ENCODE data around the gene BRMS1L. TPM values are rescaled to one million over a fixed set of nuclear protein-coding genes. Genes with fewer than 3 reads are reported as not detected.

The BRMS1L gene
- total RNA-seq, 2 experiments from 2014 or later, result 4.5 to 5.7 TPM

DNA sequence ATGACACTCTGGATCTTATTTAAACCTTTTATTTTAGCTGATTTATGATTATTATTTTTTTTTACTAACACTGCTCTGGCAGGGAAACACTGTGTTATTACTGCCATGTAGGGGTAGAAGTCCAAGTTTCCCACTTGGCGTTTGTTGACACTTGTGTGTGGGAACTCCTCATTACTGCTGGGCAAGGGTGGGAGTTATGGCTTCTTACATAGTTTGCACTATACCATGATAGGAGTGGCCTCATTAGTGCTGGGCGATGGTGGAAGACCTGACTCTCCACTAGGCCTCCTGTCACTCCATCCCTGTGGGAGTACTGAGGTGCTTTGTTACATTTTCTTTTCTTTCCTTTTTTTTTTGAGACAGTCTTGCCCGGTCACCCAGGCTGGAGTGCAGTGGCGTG, 83.5 kb downstream of the BRMS1L start:
- POLR2A ChIA-PET, result interaction anchor here (0.6 kb wide), 1 partner anchor 84 kb away, joined by 3 read pairs; the partner anchor contains the start of gene BRMS1L
- intact Hi-C loops (cut with micrococcal nuclease; ENCODE audit: unreplicated experiment), result no loop called here
- Histone ChIP-seq H4K20me1 (ENCODE audit: insufficient read depth, low read length) (no peaks in the 10 kb centered on the region; the same call in 1 of the 2 replicates), H3K4me2 (ENCODE audit: low read length) (no peak overlapping the region), H3K4me3 (ENCODE audit: low read depth, low read length, poor library complexity, severe bottlenecking) (no peak overlapping the region), H3K79me2 (ENCODE audit: insufficient read depth, low read depth, low read length) (no peaks in the 10 kb centered on the region), H3K36me3 (ENCODE audit: insufficient read depth, low read length) (no peaks in the 10 kb centered on the region), H2AFZ (ENCODE audit: low read length) (no peak overlapping the region), H3K9me3 (ENCODE audit: low read length) (no peaks in the 10 kb centered on the region), H3K27ac (ENCODE audit: low read depth, low read length, poor library complexity, severe bottlenecking) (no peak overlapping the region), H3K9me2 (ENCODE audit: insufficient read depth, low read length) (no peaks in the 10 kb centered on the region), H3K4me1 (ENCODE audit: insufficient read depth, low read length, poor library complexity, severe bottlenecking) (no peaks in the 10 kb centered on the region)
- CTCF ChIA-PET (ENCODE audit: unreplicated experiment), result no interaction called here
- BruUV-seq (replicated peaks), result no TSS peak
- no peak for TF ChIP-seq EZH2phosphoT487 (IDR thresholded peaks at IDR 0.05; ENCODE audit: borderline replicate concordance, low read depth, low read length)
- TF ChIP-seq CTCF (conservative IDR thresholded peaks at IDR 0.05; ENCODE audit: low read length), result no peak
- DNase-seq (ENCODE audit: low spot score), result no peak

DNA sequence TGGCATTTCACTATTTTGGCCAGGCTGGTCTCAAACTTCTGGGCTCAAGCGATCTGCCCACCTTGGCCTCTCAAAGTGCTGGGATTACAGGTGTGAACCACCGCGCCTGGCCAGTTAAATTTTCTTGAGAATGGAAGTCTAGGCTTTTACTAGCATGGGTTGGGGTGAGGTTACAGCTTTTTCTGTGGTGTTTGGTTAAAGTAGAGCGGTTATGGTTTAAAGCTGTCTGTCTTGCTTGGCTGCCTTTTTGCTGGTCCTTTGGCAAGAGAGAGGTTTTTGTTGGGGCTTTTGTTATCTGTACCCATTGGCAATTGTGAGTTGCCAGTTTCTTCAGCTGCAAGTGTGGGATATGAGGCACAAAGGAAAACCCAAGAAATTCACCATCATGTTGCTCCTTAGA, 84.1 kb downstream of the BRMS1L start:
- POLR2A ChIA-PET, result interaction anchor here (0.6 kb wide), 1 partner anchor 84 kb away, joined by 3 read pairs; the partner anchor contains the start of gene BRMS1L
- Histone ChIP-seq H3K27ac (ENCODE audit: low read depth, low read length, poor library complexity, severe bottlenecking) (no peak overlapping the region), H3K36me3 (ENCODE audit: insufficient read depth, low read length) (no peaks in the 10 kb centered on the region), H3K9me2 (ENCODE audit: insufficient read depth, low read length) (no peaks in the 10 kb centered on the region), H3K4me1 (ENCODE audit: insufficient read depth, low read length, poor library complexity, severe bottlenecking) (no peaks in the 10 kb centered on the region), H3K9me3 (ENCODE audit: low read length) (no peaks in the 10 kb centered on the region), H3K4me2 (ENCODE audit: low read length) (no peak overlapping the region), H3K4me3 (ENCODE audit: low read depth, low read length, poor library complexity, severe bottlenecking) (no peak overlapping the region), H3K79me2 (ENCODE audit: insufficient read depth, low read depth, low read length) (no peaks in the 10 kb centered on the region), H4K20me1 (ENCODE audit: insufficient read depth, low read length) (no peaks in the 10 kb centered on the region), H2AFZ (ENCODE audit: low read length) (no peak overlapping the region)
- TF ChIP-seq EZH2phosphoT487 (IDR thresholded peaks at IDR 0.05; ENCODE audit: borderline replicate concordance, low read depth, low read length), result no peak
- no peak for TF ChIP-seq CTCF (conservative IDR thresholded peaks at IDR 0.05; ENCODE audit: low read length)
- CTCF ChIA-PET (ENCODE audit: unreplicated experiment), result no interaction called here
- intact Hi-C loops (cut with micrococcal nuclease; ENCODE audit: unreplicated experiment), result no loop called here
- DNase-seq (ENCODE audit: low spot score), result no peak
- no TSS peak for BruUV-seq (replicated peaks)

GRCh38 chr14:35911097-35911496, 85.0 kb downstream of the BRMS1L start:
- Histone ChIP-seq H3K4me3 (ENCODE audit: low read depth, low read length, poor library complexity, severe bottlenecking) (no peak overlapping the region), H3K4me2 (ENCODE audit: low read length) (no peak overlapping the region), H2AFZ (ENCODE audit: low read length) (no peak overlapping the region), H3K79me2 (ENCODE audit: insufficient read depth, low read depth, low read length) (no peaks in the 10 kb centered on the region), H3K36me3 (ENCODE audit: insufficient read depth, low read length) (no peaks in the 10 kb centered on the region), H3K27ac (ENCODE audit: low read depth, low read length, poor library complexity, severe bottlenecking) (no peak overlapping the region), H3K4me1 (ENCODE audit: insufficient read depth, low read length, poor library complexity, severe bottlenecking) (no peaks in the 10 kb centered on the region), H3K9me2 (ENCODE audit: insufficient read depth, low read length) (no peaks in the 10 kb centered on the region), H4K20me1 (ENCODE audit: insufficient read depth, low read length) (no peaks in the 10 kb centered on the region), H3K9me3 (ENCODE audit: low read length) (no peaks in the 10 kb centered on the region)
- ChIA-PET CTCF (ENCODE audit: unreplicated experiment) (no interaction called here), POLR2A (no interaction called here)
- no peak for TF ChIP-seq EZH2phosphoT487 (IDR thresholded peaks at IDR 0.05; ENCODE audit: borderline replicate concordance, low read depth, low read length)
- no peak for TF ChIP-seq CTCF (conservative IDR thresholded peaks at IDR 0.05; ENCODE audit: low read length)
- no TSS peak for BruUV-seq (replicated peaks)
- DNase-seq (ENCODE audit: low spot score), result no peak
- intact Hi-C loops (cut with micrococcal nuclease; ENCODE audit: unreplicated experiment), result no loop called here

Measured in OCI-LY7 (cell line).